HEK293 (cell line): ENCODE results near the gene PAX7.

Source experiments
- CTCF ChIP-seq: fragments of 450-650 bp; formaldehyde crosslinking; IDR thresholded peaks from 2 replicates; pipeline ENCODE4 v1.5.1; 2016; ENCODE audit warnings: missing biosample characterization, missing genetic modification characterization
- REST ChIP-seq: fragments of 450-650 bp; formaldehyde crosslinking; IDR thresholded peaks from 2 replicates; pipeline ENCODE4 v1.5.1; 2016; ENCODE audit warnings: missing biosample characterization, missing genetic modification characterization
- SP2 ChIP-seq: fragments of 450-650 bp; formaldehyde crosslinking; IDR thresholded peaks from 2 replicates; pipeline ENCODE4 v1.5.1; 2016; ENCODE audit warnings: missing biosample characterization, missing genetic modification characterization
- TCF7L2 ChIP-seq: IDR thresholded peaks from 2 replicates; pipeline ENCODE4 v1.6.1; 2011; ENCODE audit warnings: low read depth, mild to moderate bottlenecking, inconsistent platforms, low read length, moderate library complexity, borderline replicate concordance
- ZBTB11 ChIP-seq: fragments of 450-650 bp; formaldehyde crosslinking; conservative IDR thresholded peaks from 2 replicates; pipeline ENCODE4 v1.5.1; 2016; ENCODE audit warnings: low read depth, missing biosample characterization, missing genetic modification characterization
- ZBTB20 ChIP-seq: fragments of 450-650 bp; formaldehyde crosslinking; IDR thresholded peaks from 2 replicates; pipeline ENCODE4 v1.5.1; 2016; ENCODE audit warnings: missing biosample characterization, missing genetic modification characterization
- ZBTB49 ChIP-seq: fragments of 450-650 bp; formaldehyde crosslinking; IDR thresholded peaks from 2 replicates; pipeline ENCODE4 v1.5.1; 2016; ENCODE audit warnings: missing biosample characterization, missing genetic modification characterization, low read depth
- ZNF114 ChIP-seq: fragments of 450-650 bp; formaldehyde crosslinking; IDR thresholded peaks from 2 replicates; pipeline ENCODE4 v1.5.0; 2017; ENCODE audit warnings: missing biosample characterization, missing genetic modification characterization
- ZNF335 ChIP-seq: fragments of 450-650 bp; formaldehyde crosslinking; conservative IDR thresholded peaks from 2 replicates; pipeline ENCODE4 v1.5.1; 2016; ENCODE audit warnings: missing biosample characterization, missing genetic modification characterization
- ZNF777 ChIP-seq: fragments of 450-650 bp; formaldehyde crosslinking; IDR thresholded peaks from 2 replicates; pipeline ENCODE4 v1.5.1; 2017; ENCODE audit warnings: missing biosample characterization, missing genetic modification characterization, borderline replicate concordance
- ZNF792 ChIP-seq: fragments of 450-650 bp; formaldehyde crosslinking; IDR thresholded peaks from 2 replicates; pipeline ENCODE4 v1.5.1; 2016; ENCODE audit warnings: missing biosample characterization, missing genetic modification characterization
- ZSCAN30 ChIP-seq: fragments of 450-650 bp; IDR thresholded peaks from 2 replicates; pipeline ENCODE4 v1.5.1; 2018; ENCODE audit warnings: missing biosample characterization, mild to moderate bottlenecking, missing genetic modification characterization, moderate library complexity

- TF ChIP-seq ZNF335 (no peak), REST (tag by site-specific recombination) (no peak), CTCF (no peak), ZBTB20 (tag by site-specific recombination) (no peak), ZBTB49 (tag by site-specific recombination) (no peak), ZNF777 (no peak), ZNF792 (tag by site-specific recombination) (no peak), ZSCAN30 (tag by site-specific recombination) (no peak), SP2 (tag by site-specific recombination) (no peak), ZBTB11 (no peak), TCF7L2 (no peak), ZNF114 (tag by site-specific recombination) (no peak)
Measured at GRCh38 chr1:18649693-18650370, 19.2 kb downstream of the PAX7 start.
